ENCODE data around the gene HCN2.

Gene HCN2

GRCh38 chr19:558770-559439, 30.8 kb upstream of the HCN2 start:
- Mint-ChIP-seq H3K36me3 (no peaks in the 10 kb centered on the region), H3K4me3 (no peak overlapping the region), H3K9me3 (no peaks in the 10 kb centered on the region), H3K4me1 (no peaks in the 10 kb centered on the region), H3K27ac (no peak overlapping the region), H3K27me3 (peaks cover 5% of the 10 kb centered on the region)
- DNase-seq (ENCODE audit: low spot score in 2 of 2) (no peak), ATAC-seq (ENCODE audit: low read depth) (no peak)

- ATAC-seq (ENCODE audit: low read depth) = no peak
- Mint-ChIP-seq H3K27me3 (peaks cover 5% of the 10 kb centered on the region), H3K36me3 (no peaks in the 10 kb centered on the region), H3K4me3 (no peak overlapping the region), H3K4me1 (no peaks in the 10 kb centered on the region), H3K9me3 (no peaks in the 10 kb centered on the region), H3K27ac (no peak overlapping the region)
- no peak for DNase-seq (ENCODE audit: low spot score in 2 of 2)
Observed at GRCh38 chr19:560121-560520, 29.6 kb upstream of the HCN2 start.

GRCh38 chr19:566403-566802, 23.3 kb upstream of the HCN2 start:
- no peaks in the 10 kb centered on the region for H3K9me3 Mint-ChIP-seq
- no peak overlapping the region for H3K4me3 Mint-ChIP-seq
- H3K27ac Mint-ChIP-seq = no peak overlapping the region

GRCh38 chr19:566844-567243, 22.8 kb upstream of the HCN2 start:
- Mint-ChIP-seq H3K27ac (no peak overlapping the region), H3K27me3 (no peaks in the 10 kb centered on the region), H3K36me3 (no peaks in the 10 kb centered on the region)

More at GRCh38 chr19:566403-566802, 23.3 kb upstream of the HCN2 start:
- DNase-seq (ENCODE audit: low spot score in 2 of 2) = no peak
- no peaks in the 10 kb centered on the region for H3K27me3 Mint-ChIP-seq
- peaks cover 6% of the 10 kb centered on the region for H3K4me1 Mint-ChIP-seq
- no peak for ATAC-seq (ENCODE audit: low read depth)
- H3K36me3 Mint-ChIP-seq = no peaks in the 10 kb centered on the region

GRCh38 chr19:567296-567900, 22.3 kb upstream of the HCN2 start:
- H3K4me3 Mint-ChIP-seq = no peak overlapping the region
- H3K4me1 Mint-ChIP-seq = peaks cover 7% of the 10 kb centered on the region
- H3K27ac Mint-ChIP-seq = no peak overlapping the region
- DNase-seq (ENCODE audit: low spot score in 2 of 2) (no peak), ATAC-seq (ENCODE audit: low read depth) (no peak)
- H3K36me3 Mint-ChIP-seq = peaks cover under 1% of the 10 kb centered on the region
- no peaks in the 10 kb centered on the region for H3K9me3 Mint-ChIP-seq
- no peaks in the 10 kb centered on the region for H3K27me3 Mint-ChIP-seq

More at GRCh38 chr19:566844-567243, 22.8 kb upstream of the HCN2 start:
- no peak for ATAC-seq (ENCODE audit: low read depth)
- Mint-ChIP-seq H3K4me1 (peaks cover 7% of the 10 kb centered on the region), H3K4me3 (no peak overlapping the region), H3K9me3 (no peaks in the 10 kb centered on the region)
- no peak for DNase-seq (ENCODE audit: low spot score in 2 of 2)

GRCh38 chr19:570251-570686, 19.4 kb upstream of the HCN2 start:
- Mint-ChIP-seq H3K27ac (no peak overlapping the region), H3K4me3 (peak overlapping the region; percentile 47), H3K4me1 (peaks cover 20% of the 10 kb centered on the region), H3K27me3 (no peaks in the 10 kb centered on the region), H3K36me3 (peaks cover 2% of the 10 kb centered on the region), H3K9me3 (no peaks in the 10 kb centered on the region)
- DNase-seq (ENCODE audit: low spot score in 2 of 2) (no peak), ATAC-seq (ENCODE audit: low read depth) (no peak)

GRCh38 chr19:570937-571565, 18.6 kb upstream of the HCN2 start:
- ATAC-seq (ENCODE audit: low read depth) = peak; percentile 15
- Mint-ChIP-seq H3K4me3 (peak overlapping the region; percentile 96), H3K4me1 (peaks cover 22% of the 10 kb centered on the region), H3K27me3 (no peaks in the 10 kb centered on the region), H3K36me3 (peaks cover 2% of the 10 kb centered on the region), H3K27ac (peak overlapping the region; percentile 2), H3K9me3 (no peaks in the 10 kb centered on the region)
- DNase-seq (ENCODE audit: low spot score in 2 of 2) = peak in 1 of 2 donors; percentile 32

- DNase-seq (ENCODE audit: low spot score in 2 of 2) = no peak
- ATAC-seq (ENCODE audit: low read depth) = peak; percentile 17
- Mint-ChIP-seq H3K9me3 (no peaks in the 10 kb centered on the region), H3K27ac (peak overlapping the region; percentile 90), H3K4me1 (peaks cover 23% of the 10 kb centered on the region), H3K36me3 (peaks cover 2% of the 10 kb centered on the region), H3K27me3 (no peaks in the 10 kb centered on the region), H3K4me3 (peak overlapping the region; percentile 96)
Observed at GRCh38 chr19:571566-571974, 18.1 kb upstream of the HCN2 start.

GRCh38 chr19:572140-572742, 17.4 kb upstream of the HCN2 start, which contains the start of gene BSG:
BSG (plus strand) TSS chr19:572596; CDS start chr19:572635, 39 bp downstream.
- peak; percentile 95 for DNase-seq (ENCODE audit: low spot score in 2 of 2)
- H3K4me3 Mint-ChIP-seq = peak within 1 kb of the TSS; percentile 96
- H3K27ac Mint-ChIP-seq = peak within 1 kb of the TSS; percentile 90
- no peaks in the 10 kb centered on the region for H3K27me3 Mint-ChIP-seq
- H3K36me3 Mint-ChIP-seq = peaks cover 3% of the 10 kb centered on the region
- ATAC-seq (ENCODE audit: low read depth) = peak; percentile 87
- H3K9me3 Mint-ChIP-seq = no peaks in the 10 kb centered on the region
- peaks cover 27% of the 10 kb centered on the region for H3K4me1 Mint-ChIP-seq

- DNase-seq (ENCODE audit: low spot score in 2 of 2) (peak in 1 of 2 donors; percentile 34), ATAC-seq (ENCODE audit: low read depth) (peak; percentile 12)
- H3K27me3 Mint-ChIP-seq = no peaks in the 10 kb centered on the region
- H3K27ac Mint-ChIP-seq = peak overlapping the region; percentile 90
- H3K4me1 Mint-ChIP-seq = peaks cover 27% of the 10 kb centered on the region
- H3K4me3 Mint-ChIP-seq = peak overlapping the region; percentile 96
- no peaks in the 10 kb centered on the region for H3K9me3 Mint-ChIP-seq
- peaks cover 3% of the 10 kb centered on the region for H3K36me3 Mint-ChIP-seq
Observed at GRCh38 chr19:572743-573518, 16.8 kb upstream of the HCN2 start.

GRCh38 chr19:573519-573825, 16.2 kb upstream of the HCN2 start:
- peak overlapping the region; percentile 77 for H3K4me3 Mint-ChIP-seq
- peaks cover 5% of the 10 kb centered on the region for H3K36me3 Mint-ChIP-seq
- no peaks in the 10 kb centered on the region for H3K9me3 Mint-ChIP-seq
- peaks cover 27% of the 10 kb centered on the region for H3K4me1 Mint-ChIP-seq
- DNase-seq (ENCODE audit: low spot score in 2 of 2) (no peak), ATAC-seq (ENCODE audit: low read depth) (no peak)
- H3K27me3 Mint-ChIP-seq = no peaks in the 10 kb centered on the region
- no peak overlapping the region for H3K27ac Mint-ChIP-seq

- DNase-seq (ENCODE audit: low spot score in 2 of 2) = peak in 1 of 2 donors; percentile 34
- H3K27ac Mint-ChIP-seq = peak overlapping the region; percentile 18
- peaks cover 5% of the 10 kb centered on the region for H3K36me3 Mint-ChIP-seq
- no peaks in the 10 kb centered on the region for H3K27me3 Mint-ChIP-seq
- no peak for ATAC-seq (ENCODE audit: low read depth)
- peak overlapping the region; percentile 73 for H3K4me3 Mint-ChIP-seq
- H3K9me3 Mint-ChIP-seq = no peaks in the 10 kb centered on the region
- peaks cover 26% of the 10 kb centered on the region for H3K4me1 Mint-ChIP-seq
Observed at GRCh38 chr19:574658-575526, 14.8 kb upstream of the HCN2 start.
